Coronary artery (tissue), 2 donors: Measurements from ENCODE around the gene ACADS.

ENCODE experiments used
- DNase-seq: peaks from one replicate; pipeline ENCODE4 v3.0.0-alpha.2; 2017; ENCODE audit warnings: low spot score
- H3K27ac ChIP-seq, 2 donors: fragments of 200-600 bp; sonication (generic); one replicate each; pipeline ENCODE4 v1.5.1; 2016 to 2019
- H3K4me3 ChIP-seq: fragments of 200-600 bp; sonication (generic); 2 replicates; pipeline ENCODE4 v1.5.1; 2016; ENCODE audit warnings: mild to moderate bottlenecking, moderate library complexity
- TF ChIP-seq, protein P1 (sequence below): fragments of 200-600 bp; sonication (generic); IDR thresholded peaks from one replicate; pipeline ENCODE4 v1.5.1; 2019; ENCODE audit warnings: antibody characterized with exemption

ACADS gene

DNA sequence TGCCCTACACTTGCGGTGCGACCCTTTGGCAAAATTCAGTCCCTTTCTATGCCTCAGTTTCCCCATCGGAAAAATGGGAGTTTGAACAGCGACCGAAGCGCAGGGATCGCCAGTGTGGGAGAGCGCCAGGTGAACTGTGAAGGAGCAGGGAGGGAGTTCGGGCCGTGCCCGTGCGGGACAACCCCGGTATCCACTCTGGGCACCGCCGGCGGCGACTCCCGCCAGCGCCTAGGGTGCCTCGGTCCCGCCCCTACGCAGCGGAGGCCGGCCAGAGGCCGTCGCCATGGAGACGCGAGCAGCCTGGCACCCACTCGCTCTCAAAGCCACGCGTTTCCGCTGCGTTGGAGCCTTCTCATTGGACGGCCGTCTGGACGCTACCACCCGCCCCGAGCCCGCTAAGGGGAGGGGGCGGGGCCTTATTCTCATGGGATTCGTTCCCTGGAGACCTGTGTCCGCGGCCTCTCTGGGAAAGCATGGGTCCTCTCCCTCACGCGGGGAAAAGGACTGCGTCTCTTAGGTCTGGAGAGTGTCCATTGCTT, 39.4 kb upstream of the ACADS start:
- Histone ChIP-seq H3K4me3 (peak overlapping the region; percentile 90), H3K27ac (peak overlapping the region; percentile 96 to 97)
- TF ChIP-seq, protein P1, sequence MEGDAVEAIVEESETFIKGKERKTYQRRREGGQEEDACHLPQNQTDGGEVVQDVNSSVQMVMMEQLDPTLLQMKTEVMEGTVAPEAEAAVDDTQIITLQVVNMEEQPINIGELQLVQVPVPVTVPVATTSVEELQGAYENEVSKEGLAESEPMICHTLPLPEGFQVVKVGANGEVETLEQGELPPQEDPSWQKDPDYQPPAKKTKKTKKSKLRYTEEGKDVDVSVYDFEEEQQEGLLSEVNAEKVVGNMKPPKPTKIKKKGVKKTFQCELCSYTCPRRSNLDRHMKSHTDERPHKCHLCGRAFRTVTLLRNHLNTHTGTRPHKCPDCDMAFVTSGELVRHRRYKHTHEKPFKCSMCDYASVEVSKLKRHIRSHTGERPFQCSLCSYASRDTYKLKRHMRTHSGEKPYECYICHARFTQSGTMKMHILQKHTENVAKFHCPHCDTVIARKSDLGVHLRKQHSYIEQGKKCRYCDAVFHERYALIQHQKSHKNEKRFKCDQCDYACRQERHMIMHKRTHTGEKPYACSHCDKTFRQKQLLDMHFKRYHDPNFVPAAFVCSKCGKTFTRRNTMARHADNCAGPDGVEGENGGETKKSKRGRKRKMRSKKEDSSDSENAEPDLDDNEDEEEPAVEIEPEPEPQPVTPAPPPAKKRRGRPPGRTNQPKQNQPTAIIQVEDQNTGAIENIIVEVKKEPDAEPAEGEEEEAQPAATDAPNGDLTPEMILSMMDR: no peak
- peak; percentile 98 for DNase-seq

DNA sequence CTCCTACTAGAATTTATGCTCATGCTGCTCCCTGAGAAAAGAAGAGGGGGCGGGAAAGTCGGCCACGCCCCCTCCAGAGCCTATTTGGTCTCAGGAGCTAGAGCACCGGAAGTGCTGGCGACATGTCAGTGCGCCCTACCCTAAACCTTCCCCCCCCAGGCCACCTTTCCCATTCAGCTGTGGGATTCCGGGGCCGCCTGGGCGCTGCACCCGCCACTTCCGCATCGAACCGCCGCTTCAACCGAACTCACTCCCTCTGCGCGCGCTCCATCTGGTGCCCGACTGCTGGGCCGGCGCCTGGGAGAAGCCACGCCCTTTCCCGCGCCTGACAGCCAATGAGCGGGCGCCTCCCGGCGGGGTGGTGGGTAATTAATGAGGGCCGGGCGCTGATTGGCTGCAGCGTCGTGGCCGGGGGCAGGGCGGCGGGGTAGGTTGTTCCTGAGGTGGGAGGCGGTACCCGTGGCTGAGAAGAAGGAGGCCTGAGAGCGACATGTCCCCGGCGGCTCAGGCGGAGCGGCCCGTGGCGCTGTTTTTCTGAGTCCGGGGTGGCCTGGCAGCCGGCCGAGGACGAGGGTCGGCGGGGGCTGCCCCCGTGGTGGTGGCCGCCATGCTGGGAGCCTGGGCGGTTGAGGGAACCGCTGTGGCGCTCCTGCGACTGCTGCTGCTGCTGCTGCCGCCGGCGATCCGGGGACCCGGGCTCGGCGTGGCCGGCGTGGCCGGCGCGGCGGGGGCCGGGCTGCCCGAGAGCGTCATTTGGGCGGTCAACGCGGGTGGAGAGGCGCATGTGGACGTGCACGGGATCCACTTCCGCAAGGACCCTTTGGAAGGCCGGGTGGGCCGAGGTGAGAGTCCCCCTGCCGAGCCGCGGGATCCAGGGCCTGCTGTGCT, 38.7 kb upstream of the ACADS start, which contains the start of gene MLEC:
Gene MLEC (plus strand): TSS at position 460 of the 888 bp plus-strand sequence. CDS start 148 bp downstream, at position 608.
- DNase-seq: peak; percentile 99
- Histone ChIP-seq H3K27ac (peak within 1 kb of the TSS; percentile 96 to 97), H3K4me3 (peak within 1 kb of the TSS; percentile 90)
- TF ChIP-seq, protein P1: peak; percentile 6

DNA sequence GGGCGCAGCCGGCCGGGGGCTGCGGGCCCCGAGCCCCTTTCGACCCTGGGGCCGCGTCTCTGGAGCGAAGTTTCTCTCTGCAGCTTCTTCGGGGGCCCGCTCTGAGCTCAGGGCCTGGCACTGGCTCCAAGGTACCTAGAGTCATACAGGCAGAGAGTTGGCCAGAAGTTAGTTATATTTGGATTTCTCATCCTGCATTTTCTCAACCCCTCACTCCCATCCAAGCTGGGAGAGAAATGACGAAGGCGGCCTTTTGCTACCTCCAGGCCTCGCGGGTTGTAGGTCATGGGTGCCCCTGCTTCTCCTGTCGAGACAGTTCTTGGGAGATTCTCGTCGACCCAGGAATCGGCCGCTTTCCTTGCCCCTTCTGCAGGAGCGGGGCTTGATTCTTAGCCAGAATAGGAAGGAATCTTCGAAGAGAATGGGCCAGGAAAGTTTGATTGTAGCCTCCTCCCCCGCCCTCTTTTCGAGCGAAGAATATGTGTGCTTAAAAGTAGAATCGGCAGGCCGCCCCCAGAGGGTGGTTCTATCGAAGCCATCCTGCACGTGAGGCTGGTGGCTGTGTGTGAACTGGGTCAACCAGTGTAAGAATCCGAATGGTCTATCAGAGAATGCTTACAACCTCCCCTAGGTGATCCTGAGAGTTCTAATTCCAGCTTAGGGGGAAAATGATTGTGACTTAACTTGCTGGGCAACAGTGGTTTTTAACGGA, 37.9 kb upstream of the ACADS start:
- TF ChIP-seq, protein P1: no peak
- no peak for DNase-seq
- peak overlapping the region; percentile 96 to 97 for H3K27ac ChIP-seq
- H3K4me3 ChIP-seq: peak overlapping the region; percentile 90

DNA sequence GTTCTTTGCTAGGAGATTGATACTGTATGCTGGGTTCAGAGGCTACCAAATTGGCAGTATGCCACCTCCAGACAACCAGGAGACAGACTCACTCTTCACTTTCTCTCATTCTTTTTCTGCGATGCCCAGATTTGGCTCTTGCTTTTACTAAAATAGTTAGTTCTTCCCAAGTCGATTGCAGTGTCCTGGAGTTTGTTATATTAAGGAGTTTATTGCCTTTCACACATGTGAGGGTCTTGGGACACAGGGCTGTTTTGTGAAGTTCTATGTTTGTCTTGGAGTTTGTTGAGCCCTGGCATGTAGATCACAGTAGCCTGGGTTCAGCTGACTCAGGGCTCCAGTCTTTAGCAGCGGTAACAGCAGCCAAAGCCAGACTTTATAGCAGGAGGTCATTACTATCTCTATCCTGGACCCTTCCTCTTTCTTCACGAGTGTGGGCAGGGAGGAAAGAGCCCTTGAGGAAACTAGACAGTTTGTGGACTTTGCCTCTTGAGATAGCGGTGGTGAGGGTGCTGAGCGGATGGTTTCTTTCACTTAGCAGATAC, 37.0 kb upstream of the ACADS start:
- Histone ChIP-seq H3K27ac (peak overlapping the region; percentile 96 to 97), H3K4me3 (peak overlapping the region; percentile 90)
- DNase-seq: no peak
- TF ChIP-seq, protein P1: no peak

GRCh38 chr12:120689397-120690082, 36.1 kb upstream of the ACADS start:
- Histone ChIP-seq H3K4me3 (peak overlapping the region; percentile 90), H3K27ac (peak overlapping the region in 1 of 2 donors; percentile 96)
- TF ChIP-seq, protein P1: no peak
- no peak for DNase-seq

GRCh38 chr12:120690083-120690450, 35.6 kb upstream of the ACADS start:
- Histone ChIP-seq H3K27ac (no peak overlapping the region), H3K4me3 (no peak overlapping the region)
- DNase-seq: no peak
- TF ChIP-seq, protein P1: no peak
